IPS-15b (cell line): ENCODE measurements around the gene RRBP1.

ENCODE experiments used
- H3K27me3 ChIP-seq: one replicate; pipeline ENCODE4 v1.6.1; 2013; ENCODE audit warnings: low read length; ENCODE audit not compliant: control insufficient read depth, insufficient read depth
- H3K36me3 ChIP-seq: one replicate; pipeline ENCODE4 v1.6.1; 2013; ENCODE audit warnings: low read length; ENCODE audit not compliant: control insufficient read depth, insufficient read depth
- H3K4me1 ChIP-seq: one replicate; pipeline ENCODE4 v1.6.1; 2013; ENCODE audit warnings: mild to moderate bottlenecking, low read length; ENCODE audit not compliant: control insufficient read depth, insufficient read depth
- H3K4me3 ChIP-seq: one replicate; pipeline ENCODE4 v1.5.1; 2013; ENCODE audit warnings: low read depth, low read length
- H3K9ac ChIP-seq: one replicate; pipeline ENCODE4 v1.6.1; 2013; ENCODE audit warnings: low read depth, mild to moderate bottlenecking, low read length
- H3K9me3 ChIP-seq: one replicate; pipeline ENCODE4 v1.6.1; 2013; ENCODE audit warnings: mild to moderate bottlenecking, low read length; ENCODE audit not compliant: control insufficient read depth, insufficient read depth

Gene RRBP1

GRCh38 chr20:17617868-17618672, 64.0 kb downstream of the RRBP1 start:
- Histone ChIP-seq H3K9me3 (no peaks in the 10 kb centered on the region), H3K4me3 (no peak overlapping the region), H3K27me3 (no peaks in the 10 kb centered on the region), H3K36me3 (peaks cover 57% of the 10 kb centered on the region), H3K9ac (no peak overlapping the region), H3K4me1 (no peaks in the 10 kb centered on the region)

GRCh38 chr20:17617212-17617867, 64.7 kb downstream of the RRBP1 start:
- Histone ChIP-seq H3K4me1 (no peaks in the 10 kb centered on the region), H3K9me3 (no peaks in the 10 kb centered on the region), H3K36me3 (peaks cover 54% of the 10 kb centered on the region), H3K27me3 (no peaks in the 10 kb centered on the region), H3K9ac (no peak overlapping the region), H3K4me3 (no peak overlapping the region)

GRCh38 chr20:17616480-17617211, 65.4 kb downstream of the RRBP1 start:
- H3K9ac ChIP-seq, result no peak overlapping the region
- no peaks in the 10 kb centered on the region for H3K27me3 ChIP-seq
- H3K4me3 ChIP-seq, result no peak overlapping the region
- H3K36me3 ChIP-seq, result peaks cover 54% of the 10 kb centered on the region
- no peaks in the 10 kb centered on the region for H3K4me1 ChIP-seq
- H3K9me3 ChIP-seq, result no peaks in the 10 kb centered on the region

- H3K36me3 ChIP-seq, result peaks cover 49% of the 10 kb centered on the region
- H3K27me3 ChIP-seq, result no peaks in the 10 kb centered on the region
- no peaks in the 10 kb centered on the region for H3K9me3 ChIP-seq
- H3K9ac ChIP-seq, result no peak overlapping the region
- H3K4me3 ChIP-seq, result no peak overlapping the region
- peaks cover 2% of the 10 kb centered on the region for H3K4me1 ChIP-seq
These were observed 66.2 kb downstream of the RRBP1 start for GRCh38 chr20:17615645-17616479.

- H3K36me3 ChIP-seq, result peaks cover 44% of the 10 kb centered on the region
These were observed 67.0 kb downstream of the RRBP1 start for GRCh38 chr20:17614812-17615644.

GRCh38 chr20:17614176-17614811, 67.7 kb downstream of the RRBP1 start:
- peaks cover 2% of the 10 kb centered on the region for H3K4me1 ChIP-seq
- H3K27me3 ChIP-seq, result no peaks in the 10 kb centered on the region
- H3K9ac ChIP-seq, result no peak overlapping the region
- H3K36me3 ChIP-seq, result peaks cover 37% of the 10 kb centered on the region
- H3K4me3 ChIP-seq, result no peak overlapping the region
- H3K9me3 ChIP-seq, result no peaks in the 10 kb centered on the region

More at GRCh38 chr20:17614812-17615644, 67.0 kb downstream of the RRBP1 start:
- Histone ChIP-seq H3K9me3 (no peaks in the 10 kb centered on the region), H3K4me3 (no peak overlapping the region), H3K9ac (no peak overlapping the region), H3K4me1 (peaks cover 2% of the 10 kb centered on the region), H3K27me3 (no peaks in the 10 kb centered on the region)

GRCh38 chr20:17613328-17614175, 68.5 kb downstream of the RRBP1 start:
- Histone ChIP-seq H3K4me3 (no peak overlapping the region), H3K27me3 (no peaks in the 10 kb centered on the region), H3K36me3 (peaks cover 30% of the 10 kb centered on the region), H3K9me3 (no peaks in the 10 kb centered on the region), H3K4me1 (peaks cover 2% of the 10 kb centered on the region), H3K9ac (no peak overlapping the region)

- Histone ChIP-seq H3K27me3 (no peaks in the 10 kb centered on the region), H3K9me3 (no peaks in the 10 kb centered on the region), H3K4me1 (peaks cover 2% of the 10 kb centered on the region), H3K36me3 (peaks cover 27% of the 10 kb centered on the region), H3K4me3 (no peak overlapping the region), H3K9ac (no peak overlapping the region)
These were observed 69.1 kb downstream of the RRBP1 start for GRCh38 chr20:17612992-17613327.

- Histone ChIP-seq H3K9ac (no peak overlapping the region), H3K4me1 (peaks cover 2% of the 10 kb centered on the region), H3K36me3 (peaks cover 24% of the 10 kb centered on the region), H3K4me3 (no peak overlapping the region), H3K9me3 (no peaks in the 10 kb centered on the region), H3K27me3 (no peaks in the 10 kb centered on the region)
These were observed 69.6 kb downstream of the RRBP1 start for GRCh38 chr20:17612287-17612991.
